DLD1 (cell line): ENCODE measurements around the gene SLC2A14.
"Not testable (repeated sequence)": the region's sequence is repeated elsewhere in the genome, so short reads cannot be mapped to it uniquely, and the experiment has no call there.

Experiments used
- in situ Hi-C: cut with HindIII; loops from 2 replicates; pipeline ENCODE4 v1.10.0; 2017; ENCODE audit warnings: low sequenced_read_pairs

The SLC2A14 gene

GRCh38 chr12:7870335-7870734, 2.4 kb downstream of the SLC2A14 start:
- in situ Hi-C loops = no loop called here

GRCh38 chr12:7869137-7869536, 3.6 kb downstream of the SLC2A14 start:
- in situ Hi-C loops = no loop called here

GRCh38 chr12:7868391-7868790, 4.3 kb downstream of the SLC2A14 start:
- in situ Hi-C loops = no loop called here

GRCh38 chr12:7864601-7865150, 8.0 kb downstream of the SLC2A14 start:
- in situ Hi-C loops = no loop called here

GRCh38 chr12:7862814-7863348, 9.8 kb downstream of the SLC2A14 start:
- in situ Hi-C loops = not testable (repeated sequence)

- in situ Hi-C loops = not testable (repeated sequence)
These were observed 10.4 kb downstream of the SLC2A14 start for GRCh38 chr12:7862301-7862700.

GRCh38 chr12:7859552-7859951, 13.2 kb downstream of the SLC2A14 start:
- in situ Hi-C loops = no loop called here

GRCh38 chr12:7857971-7858370, 14.7 kb downstream of the SLC2A14 start:
- in situ Hi-C loops = no loop called here

- in situ Hi-C loops = no loop called here
These were observed 16.2 kb downstream of the SLC2A14 start for GRCh38 chr12:7856516-7856915.

- in situ Hi-C loops = no loop called here
These were observed 19.2 kb downstream of the SLC2A14 start for GRCh38 chr12:7853557-7853956.

- in situ Hi-C loops = not testable (repeated sequence)
These were observed 21.1 kb downstream of the SLC2A14 start for GRCh38 chr12:7851622-7852081.

GRCh38 chr12:7850099-7850498, 22.6 kb downstream of the SLC2A14 start:
- in situ Hi-C loops = not testable (repeated sequence)

- in situ Hi-C loops = not testable (repeated sequence)
These were observed 24.7 kb downstream of the SLC2A14 start for GRCh38 chr12:7848098-7848422.

- in situ Hi-C loops = not testable (repeated sequence)
These were observed 25.3 kb downstream of the SLC2A14 start for GRCh38 chr12:7847226-7848097.

- in situ Hi-C loops = no loop called here
These were observed 28.6 kb downstream of the SLC2A14 start for GRCh38 chr12:7844116-7844515.

- in situ Hi-C loops = not testable (repeated sequence)
These were observed 29.1 kb downstream of the SLC2A14 start for GRCh38 chr12:7843583-7843982.

- in situ Hi-C loops = not testable (repeated sequence)
These were observed 29.6 kb downstream of the SLC2A14 start for GRCh38 chr12:7843149-7843548.

- in situ Hi-C loops = not testable (repeated sequence)
These were observed 30.3 kb downstream of the SLC2A14 start for GRCh38 chr12:7842444-7842843.

- in situ Hi-C loops = not testable (repeated sequence)
These were observed 32.9 kb downstream of the SLC2A14 start for GRCh38 chr12:7839848-7840247.

- in situ Hi-C loops = not testable (repeated sequence)
These were observed 33.5 kb downstream of the SLC2A14 start for GRCh38 chr12:7839226-7839625.

GRCh38 chr12:7837366-7837765, 35.3 kb downstream of the SLC2A14 start:
- in situ Hi-C loops = no loop called here

GRCh38 chr12:7835766-7836165, 36.9 kb downstream of the SLC2A14 start:
- in situ Hi-C loops = no loop called here
